GM04503 (cell line): ENCODE measurements around the gene ZNF398.

Experiments
- DNase-seq: peaks from one replicate; pipeline ENCODE4 v3.0.0-alpha.2; 2012; ENCODE audit warnings: low read depth

ZNF398 gene

GRCh38 chr7:149150981-149151380, 3.7 kb downstream of the ZNF398 start:
- no peak for DNase-seq

GRCh38 chr7:149153346-149153745, 6.1 kb downstream of the ZNF398 start:
- no peak for DNase-seq

GRCh38 chr7:149154056-149154455, 6.8 kb downstream of the ZNF398 start:
- DNase-seq: no peak

- DNase-seq: no peak
Observed at GRCh38 chr7:149156898-149157297, 9.6 kb downstream of the ZNF398 start.

GRCh38 chr7:149161241-149161848, 14.1 kb downstream of the ZNF398 start:
- DNase-seq: no peak

- DNase-seq: no peak
Observed at GRCh38 chr7:149166142-149166541, 18.9 kb downstream of the ZNF398 start.

- no peak for DNase-seq
Observed at GRCh38 chr7:149166630-149167352, 19.5 kb downstream of the ZNF398 start.

GRCh38 chr7:149171892-149172533, 24.8 kb downstream of the ZNF398 start:
- DNase-seq: no peak

GRCh38 chr7:149172534-149172920, 25.3 kb downstream of the ZNF398 start:
- DNase-seq: no peak

- DNase-seq: no peak
Observed at GRCh38 chr7:149175150-149175549, 27.9 kb downstream of the ZNF398 start.

GRCh38 chr7:149179241-149179640, 32.0 kb downstream of the ZNF398 start:
- no peak for DNase-seq

- DNase-seq: no peak
Observed at GRCh38 chr7:149180722-149181449, 33.6 kb downstream of the ZNF398 start.

- no peak for DNase-seq
Observed at GRCh38 chr7:149181450-149181790, 34.2 kb downstream of the ZNF398 start.

- no peak for DNase-seq
Observed at GRCh38 chr7:149184274-149184673, 37.0 kb downstream of the ZNF398 start.

- no peak for DNase-seq
Observed at GRCh38 chr7:149188213-149188612, 41.0 kb downstream of the ZNF398 start.

- DNase-seq: no peak
Observed at GRCh38 chr7:149188637-149189259, 41.5 kb downstream of the ZNF398 start.

- DNase-seq: no peak
Observed at GRCh38 chr7:149191851-149192250, 44.6 kb downstream of the ZNF398 start.

GRCh38 chr7:149194799-149195179, 47.5 kb downstream of the ZNF398 start:
- DNase-seq: no peak

GRCh38 chr7:149195180-149196150, 48.2 kb downstream of the ZNF398 start, which contains the start of gene ZNF282:
ZNF282 (plus strand) TSS chr7:149195546; CDS start chr7:149195590, 44 bp downstream.
- peak; percentile 53 for DNase-seq

GRCh38 chr7:149196151-149196704, 49.0 kb downstream of the ZNF398 start:
- DNase-seq: no peak

- DNase-seq: no peak
Observed at GRCh38 chr7:149196705-149197171, 49.5 kb downstream of the ZNF398 start.
